HCT116 (cell line): ENCODE measurements around the gene UGT2B17. TPM values are rescaled to one million over a fixed set of nuclear protein-coding genes. Genes with fewer than 3 reads are reported as not detected.
A peak's percentile ranks its signal among the peaks of the same experiment; 100 is the strongest.

Experiments used
- ATAC-seq: fragments of 200-7000 bp; cut with Tn5 transposase; 2 replicates; pipeline ENCODE4 v1.9.1; 2020; ENCODE audit warnings: mild to moderate bottlenecking, moderate library complexity
- BruUV-seq: library from RNA; stranded (reverse); fragments of 400-500 nt; replicated peaks from 2 replicates; lab custom pipeline; 2021; lab: Mats Ljungman, UMichigan
- CTCF ChIA-PET: fragments of 300-600 bp; sonication (Branson Sonifier 250); formaldehyde crosslinking; loops from one replicate; lab custom pipeline; 2021; ENCODE audit warnings: antibody characterized with exemption; lab: Charles Lee
- POLR2A ChIA-PET: fragments of 300-600, 350-600 bp; sonication (Branson Sonifier 250); formaldehyde crosslinking; loops from one replicate; lab custom pipeline; 2021; ENCODE audit warnings: antibody characterized with exemption; lab: Charles Lee
- RAD21 ChIA-PET, 2 experiments: fragments of 300-600 bp; sonication (Branson Sonifier 250); formaldehyde crosslinking; loops; one replicate each; lab custom pipeline; 2023; ENCODE audit warnings: low total read pairs in 2 of 2; ENCODE audit not compliant: uncharacterized antibody in 2 of 2, unreplicated experiment in 2 of 2, low non-redundant PET in 1 of 2; lab: Charles Lee
- DNase-seq: peaks from one replicate; pipeline ENCODE4 v3.0.0-alpha.2; 2010; ENCODE audit warnings: low read depth, low spot score
- H2AFZ ChIP-seq: fragments of 200-600 bp; shearing (Covaris generic), sonication (generic); 2 replicates; pipeline ENCODE4 v1.6.1; 2017; ENCODE audit warnings: low read depth, mixed run types, mixed read lengths, antibody characterized with exemption, low read length; ENCODE audit not compliant: poor library complexity, severe bottlenecking
- H3K27ac ChIP-seq: 2 replicates; pipeline ENCODE4 v1.5.1; 2012; ENCODE audit warnings: low read depth, low read length
- H3K27me3 ChIP-seq: fragments of 200-600 bp; sonication (generic); 2 replicates; pipeline ENCODE4 v1.6.1; 2016; ENCODE audit warnings: mixed run types, low read length, mixed read lengths; ENCODE audit not compliant: insufficient read depth
- H3K36me3 ChIP-seq, 2 experiments: fragments of 200-500 bp in 1 of 2; fragments of 200-600 bp in 1 of 2; sonication (Bioruptor generic) in 1 of 2; sonication (generic) in 1 of 2; 2 replicates each; pipeline versions ENCODE4 v1.5.1 to v1.6.1; 2014 to 2016; ENCODE audit warnings: low read length in 2 of 2, inconsistent platforms in 1 of 2, mixed read lengths in 1 of 2, mixed run types in 1 of 2; ENCODE audit not compliant: insufficient read depth in 2 of 2, control insufficient read depth in 1 of 2
- H3K4me1 ChIP-seq, 2 experiments: fragments of 200-600 bp in 1 of 2; sonication (generic) in 1 of 2; 2 replicates each; pipeline versions ENCODE4 v1.5.1 to v1.6.1; 2012 to 2017; ENCODE audit warnings: low read length in 2 of 2, inconsistent platforms in 1 of 2, mild to moderate bottlenecking in 1 of 2, mixed read lengths in 1 of 2, mixed run types in 1 of 2, moderate library complexity in 1 of 2; ENCODE audit not compliant: insufficient read depth in 2 of 2, control insufficient read depth in 1 of 2
- H3K4me2 ChIP-seq: fragments of 200-600 bp; sonication (generic); 2 replicates; pipeline ENCODE4 v1.6.1; 2017; ENCODE audit warnings: mixed run types, low read length, mixed read lengths
- H3K4me3 ChIP-seq, 2 experiments: fragments of 200-600 bp in 1 of 2; sonication (generic) in 1 of 2; replicated peaks in 1 of 2; 2 replicates each; pipeline ENCODE4 v1.5.1; 2011 to 2016; ENCODE audit warnings: low read length in 2 of 2, control low read depth in 1 of 2, low read depth in 1 of 2, mild to moderate bottlenecking in 1 of 2, mixed read lengths in 1 of 2, mixed run types in 1 of 2
- H3K79me2 ChIP-seq: fragments of 200-600 bp; sonication (generic); 2 replicates; pipeline ENCODE4 v1.6.1; 2017; ENCODE audit warnings: mild to moderate bottlenecking, mixed run types, low read length, moderate library complexity, mixed read lengths; ENCODE audit not compliant: insufficient read depth
- H3K9ac ChIP-seq: fragments of 200-600 bp; sonication (generic); 2 replicates; pipeline ENCODE4 v1.6.1; 2016; ENCODE audit warnings: low read length, mixed read lengths
- H3K9me2 ChIP-seq: fragments of 200-600 bp; sonication (generic), shearing (Covaris generic); 2 replicates; pipeline ENCODE4 v1.6.1; 2017; ENCODE audit warnings: mixed run types, mild to moderate bottlenecking, moderate library complexity; ENCODE audit not compliant: insufficient read depth
- H3K9me3 ChIP-seq, 2 experiments: fragments of 200-500 bp in 1 of 2; fragments of 200-600 bp in 1 of 2; sonication (Bioruptor generic) in 1 of 2; sonication (generic) in 1 of 2; 2 replicates each; pipeline ENCODE4 v1.6.1; 2014 to 2017; ENCODE audit warnings: low read length in 2 of 2, mixed read lengths in 2 of 2, inconsistent platforms in 1 of 2, low read depth in 1 of 2, mild to moderate bottlenecking in 1 of 2, mixed run types in 1 of 2, moderate library complexity in 1 of 2; ENCODE audit not compliant: control insufficient read depth in 1 of 2, insufficient read depth in 1 of 2
- H4K20me1 ChIP-seq: fragments of 200-600 bp; sonication (generic), shearing (Covaris generic); 2 replicates; pipeline ENCODE4 v1.6.1; 2017; ENCODE audit warnings: mixed run types, mild to moderate bottlenecking, moderate library complexity; ENCODE audit not compliant: insufficient read depth
- CBX3 ChIP-seq: IDR thresholded peaks from 2 replicates; pipeline ENCODE4 v1.6.1; 2012; ENCODE audit warnings: low read depth
- ELF1 ChIP-seq: IDR thresholded peaks from 2 replicates; pipeline ENCODE4 v1.6.1; 2012; ENCODE audit warnings: low read depth, borderline replicate concordance
- EZH2 ChIP-seq: fragments of 200-600 bp; sonication (generic); IDR thresholded peaks from 2 replicates; pipeline ENCODE4 v1.6.1; 2017; ENCODE audit warnings: antibody characterized with exemption, mixed run types
- JUND ChIP-seq: IDR thresholded peaks from 2 replicates; pipeline ENCODE4 v1.6.1; 2012
- POLR2A ChIP-seq: IDR thresholded peaks from 2 replicates; pipeline ENCODE4 v1.7.0; 2011; ENCODE audit warnings: borderline replicate concordance; ENCODE audit not compliant: insufficient read depth, insufficient read length; ENCODE audit errors: extremely low read depth
- RAD21 ChIP-seq: IDR thresholded peaks from 2 replicates; pipeline ENCODE4 v1.6.1; 2012; ENCODE audit warnings: low read depth, mild to moderate bottlenecking
- SIN3A ChIP-seq: IDR thresholded peaks from 2 replicates; pipeline ENCODE4 v1.6.1; 2012; ENCODE audit warnings: low read depth
- SRF ChIP-seq: IDR thresholded peaks from 2 replicates; pipeline ENCODE4 v1.6.1; 2012; ENCODE audit warnings: low read depth
- TCF7L2 ChIP-seq: IDR thresholded peaks from 2 replicates; pipeline ENCODE4 v1.7.0; 2011; ENCODE audit warnings: borderline replicate concordance, inconsistent platforms; ENCODE audit not compliant: insufficient read depth, insufficient read length; ENCODE audit errors: extremely low read depth
- ZNF274 ChIP-seq: fragments of 200-500 bp; sonication (Bioruptor generic); IDR thresholded peaks from 2 replicates; pipeline ENCODE4 v1.6.1; 2014; ENCODE audit warnings: mild to moderate bottlenecking, low read depth, low read length, inconsistent platforms
- intact Hi-C: fragments of 100-400 bp; cut with micrococcal nuclease; formaldehyde crosslinking; loops from 2 replicates; pipeline ENCODE4 v1.10.0; 2022
- total RNA-seq: library from RNA; stranded (reverse); gene quantifications from one replicate; pipeline ENCODE4 v1.2.1, GENCODE V29; 2021; ENCODE audit not compliant: unreplicated experiment
- TF ChIP-seq, protein P1 (sequence below), 3 experiments: fragments of 200-600 bp in 1 of 3; sonication (generic) in 1 of 3; IDR thresholded peaks in 2 of 3; conservative IDR thresholded peaks in 1 of 3; 2 replicates each; pipeline ENCODE4 v1.5.1; 2012 to 2017; ENCODE audit warnings: low read depth in 2 of 3, low read length in 2 of 3, antibody characterized with exemption in 1 of 3, borderline replicate concordance in 1 of 3, control low read depth in 1 of 3, mild to moderate bottlenecking in 1 of 3, mixed read lengths in 1 of 3, mixed run types in 1 of 3, moderate library complexity in 1 of 3; ENCODE audit not compliant: insufficient read depth in 1 of 3
- TF ChIP-seq, protein P2 (sequence below): IDR thresholded peaks from 2 replicates; pipeline ENCODE4 v1.6.1; 2012

The UGT2B17 gene
- total RNA-seq, 1 experiment from 2014 or later: not detected

DNA sequence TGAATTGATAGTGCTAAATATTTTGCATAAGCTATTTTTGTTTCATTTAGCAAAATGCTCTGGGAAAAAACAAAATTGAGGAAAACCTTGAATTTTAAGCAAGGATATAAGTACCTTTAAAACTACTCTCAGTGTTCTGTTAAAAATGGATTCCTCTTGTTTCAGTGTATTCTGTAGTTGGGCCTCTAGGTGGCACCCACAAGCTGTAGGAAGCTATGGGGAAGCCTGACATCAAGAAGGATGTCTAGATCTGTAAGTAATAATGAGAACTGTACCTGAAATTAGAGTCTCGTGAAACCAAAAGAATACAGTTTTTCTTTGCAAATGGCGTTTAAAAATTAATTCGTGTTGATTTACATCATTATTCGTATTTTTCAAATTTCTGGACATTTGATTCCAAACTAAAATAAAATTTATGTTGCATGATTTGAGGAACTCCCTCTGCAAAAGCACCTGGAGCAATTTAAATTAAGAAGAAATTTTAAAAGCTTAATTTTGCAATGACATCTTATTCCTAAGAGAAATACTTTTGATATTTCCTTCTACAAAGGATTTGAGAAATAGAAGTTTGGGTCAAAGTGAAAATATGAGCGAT is 77.6 kb downstream of the UGT2B17 start:
- Histone ChIP-seq H3K4me2 (no peak overlapping the region), H3K79me2 (no peaks in the 10 kb centered on the region), H3K9ac (no peak overlapping the region), H3K9me2 (no peaks in the 10 kb centered on the region), H3K27me3 (no peaks in the 10 kb centered on the region), H3K36me3 (no peaks in the 10 kb centered on the region), H2AFZ (no peak overlapping the region), H4K20me1 (no peaks in the 10 kb centered on the region), H3K4me1 (no peaks in the 10 kb centered on the region), H3K4me3 (no peak overlapping the region), H3K27ac (no peak overlapping the region), H3K9me3 (no peaks in the 10 kb centered on the region)
- DNase-seq (peak; percentile 53), ATAC-seq (peak; percentile 85)
- CTCF ChIA-PET: interaction anchor here (0.6 to 0.9 kb wide), 2 partner anchors 90 to 556 kb away, joined by 3 read pairs; no protein-coding TSS in a partner anchor
- TF ChIP-seq RAD21 (peak; percentile 87), TCF7L2 (no peak), SIN3A (no peak), POLR2A (no peak), EZH2 (no peak), JUND (no peak)
- TF ChIP-seq, protein P1, sequence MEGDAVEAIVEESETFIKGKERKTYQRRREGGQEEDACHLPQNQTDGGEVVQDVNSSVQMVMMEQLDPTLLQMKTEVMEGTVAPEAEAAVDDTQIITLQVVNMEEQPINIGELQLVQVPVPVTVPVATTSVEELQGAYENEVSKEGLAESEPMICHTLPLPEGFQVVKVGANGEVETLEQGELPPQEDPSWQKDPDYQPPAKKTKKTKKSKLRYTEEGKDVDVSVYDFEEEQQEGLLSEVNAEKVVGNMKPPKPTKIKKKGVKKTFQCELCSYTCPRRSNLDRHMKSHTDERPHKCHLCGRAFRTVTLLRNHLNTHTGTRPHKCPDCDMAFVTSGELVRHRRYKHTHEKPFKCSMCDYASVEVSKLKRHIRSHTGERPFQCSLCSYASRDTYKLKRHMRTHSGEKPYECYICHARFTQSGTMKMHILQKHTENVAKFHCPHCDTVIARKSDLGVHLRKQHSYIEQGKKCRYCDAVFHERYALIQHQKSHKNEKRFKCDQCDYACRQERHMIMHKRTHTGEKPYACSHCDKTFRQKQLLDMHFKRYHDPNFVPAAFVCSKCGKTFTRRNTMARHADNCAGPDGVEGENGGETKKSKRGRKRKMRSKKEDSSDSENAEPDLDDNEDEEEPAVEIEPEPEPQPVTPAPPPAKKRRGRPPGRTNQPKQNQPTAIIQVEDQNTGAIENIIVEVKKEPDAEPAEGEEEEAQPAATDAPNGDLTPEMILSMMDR (IDR thresholded peaks at IDR 0.05 in 2 of 3, conservative IDR thresholded peaks at IDR 0.05 in 1 of 3; ENCODE audit: borderline replicate concordance in 1 of 3, insufficient read depth in 1 of 3, low read depth in 2 of 3, low read length in 2 of 3): peak; percentile 67 to 88 (median 76)
- intact Hi-C loops: loop anchor here (1.0 to 10.0 kb wide), 4 partner anchors 526 to 1119 kb away; no protein-coding TSS in a partner anchor
- POLR2A ChIA-PET: no interaction called here
- RAD21 ChIA-PET: no interaction called here
- BruUV-seq: no TSS peak

GRCh38 chr4:68494688-68495087 is 81.4 kb downstream of the UGT2B17 start:
- ChIA-PET POLR2A (no interaction called here), CTCF (no interaction called here), RAD21 (no interaction called here)
- no peak for ATAC-seq
- DNase-seq: no peak
- no peak overlapping the region for H3K9ac ChIP-seq
- H3K27me3 ChIP-seq: no peaks in the 10 kb centered on the region
- H3K27ac ChIP-seq: no peak overlapping the region
- no peaks in the 10 kb centered on the region for H3K9me2 ChIP-seq
- no peaks in the 10 kb centered on the region for H3K4me1 ChIP-seq
- no TSS peak for BruUV-seq
- TF ChIP-seq JUND (no peak), ELF1 (no peak), EZH2 (no peak), SIN3A (no peak), SRF (no peak), CBX3 (no peak), ZNF274 (no peak)
- TF ChIP-seq, protein P2, sequence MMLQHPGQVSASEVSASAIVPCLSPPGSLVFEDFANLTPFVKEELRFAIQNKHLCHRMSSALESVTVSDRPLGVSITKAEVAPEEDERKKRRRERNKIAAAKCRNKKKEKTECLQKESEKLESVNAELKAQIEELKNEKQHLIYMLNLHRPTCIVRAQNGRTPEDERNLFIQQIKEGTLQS: no peak
- H2AFZ ChIP-seq: no peak overlapping the region
- no peak overlapping the region for H3K4me2 ChIP-seq
- no peaks in the 10 kb centered on the region for H4K20me1 ChIP-seq
- H3K4me3 ChIP-seq: no peak overlapping the region
- no peaks in the 10 kb centered on the region for H3K79me2 ChIP-seq
- no peaks in the 10 kb centered on the region for H3K9me3 ChIP-seq
- intact Hi-C loops: loop anchor here (5.0 to 10.0 kb wide), 2 partner anchors 530 to 838 kb away; no protein-coding TSS in a partner anchor
- H3K36me3 ChIP-seq: no peaks in the 10 kb centered on the region
